Endothelial cell (in vitro differentiated cells): ENCODE measurements around the gene CRYBB3. TPM values are rescaled to one million over a fixed set of nuclear protein-coding genes. Genes with fewer than 3 reads are reported as not detected.

Experiments used
- DNase-seq: peaks from one replicate; pipeline ENCODE4 v3.0.0; 2021; ENCODE audit warnings: low spot score
- H3K27ac Mint-ChIP-seq: one replicate; pipeline ENCODE4 v1.8.0; 2021; ENCODE audit warnings: mixed read lengths, inconsistent platforms; ENCODE audit not compliant: unreplicated experiment
- H3K27me3 Mint-ChIP-seq: one replicate; pipeline ENCODE4 v1.8.0; 2021; ENCODE audit warnings: mild to moderate bottlenecking, moderate library complexity, mixed read lengths, inconsistent platforms; ENCODE audit not compliant: unreplicated experiment
- H3K36me3 Mint-ChIP-seq: one replicate; pipeline ENCODE4 v1.8.0; 2021; ENCODE audit warnings: mild to moderate bottlenecking, low read depth, mixed read lengths, inconsistent platforms; ENCODE audit not compliant: unreplicated experiment
- H3K4me1 Mint-ChIP-seq: one replicate; pipeline ENCODE4 v1.8.0; 2021; ENCODE audit warnings: mild to moderate bottlenecking, mixed read lengths, inconsistent platforms; ENCODE audit not compliant: unreplicated experiment
- H3K4me3 Mint-ChIP-seq: one replicate; pipeline ENCODE4 v1.8.0; 2021; ENCODE audit warnings: mild to moderate bottlenecking, mixed read lengths, inconsistent platforms; ENCODE audit not compliant: unreplicated experiment
- H3K9me3 Mint-ChIP-seq: one replicate; pipeline ENCODE4 v1.8.0; 2021; ENCODE audit warnings: mixed read lengths, inconsistent platforms; ENCODE audit not compliant: unreplicated experiment
- total RNA-seq: library from RNA; stranded (reverse); fragmentation: NEBNext Ultra II Directional; extraction: Animal tissue kit (Norgen Biotek cat#: 25700); gene quantifications from one replicate; pipeline ENCODE4 v1.2.1, GENCODE V29; 2021; ENCODE audit not compliant: unreplicated experiment
- TF ChIP-seq, protein P1 (sequence below): fragments of 200-600 bp; sonication (generic); IDR thresholded peaks from one replicate; pipeline ENCODE4 v1.5.0; 2021; ENCODE audit warnings: antibody characterized with exemption; ENCODE audit not compliant: unreplicated experiment

The CRYBB3 gene
- total RNA-seq, 1 donor from 2014 or later = 0.97 TPM

DNA sequence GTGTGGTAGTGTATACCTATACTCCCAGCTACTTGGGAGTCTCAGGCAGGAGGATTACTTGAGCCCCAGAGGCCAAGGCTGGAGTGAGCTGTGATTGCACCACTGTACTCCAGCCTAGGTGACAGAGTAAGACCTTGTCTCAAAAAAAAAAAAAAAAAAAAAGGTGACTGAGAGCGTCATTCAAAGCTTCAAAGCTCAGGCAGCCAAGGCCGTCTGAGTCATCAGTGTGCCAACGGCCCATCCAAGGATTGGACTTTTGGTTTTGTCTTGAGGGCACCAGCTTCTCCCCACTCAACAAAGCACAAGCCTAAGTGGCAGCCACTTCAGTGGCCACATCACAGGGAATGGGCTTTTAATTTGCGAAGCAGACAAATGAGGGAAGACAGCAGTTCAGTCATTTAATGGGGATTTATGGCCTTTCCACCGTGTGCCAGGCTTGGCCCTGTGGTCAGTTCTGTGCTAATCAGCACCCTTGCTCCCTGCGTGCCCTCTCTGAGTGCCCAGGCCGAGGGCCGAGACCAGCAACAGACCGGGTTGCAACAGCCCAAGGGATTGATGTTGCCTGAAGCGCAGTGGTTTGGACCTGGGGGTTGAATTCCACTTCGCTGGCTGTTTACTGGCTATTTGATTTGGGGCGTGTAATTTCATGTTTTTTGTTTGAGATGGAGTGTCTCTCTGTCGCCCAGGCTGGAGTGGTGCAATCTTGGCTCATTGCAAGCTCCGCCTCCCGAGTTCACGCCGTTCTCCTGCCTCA is 30.2 kb upstream of the CRYBB3 start:
- TF ChIP-seq, protein P1, sequence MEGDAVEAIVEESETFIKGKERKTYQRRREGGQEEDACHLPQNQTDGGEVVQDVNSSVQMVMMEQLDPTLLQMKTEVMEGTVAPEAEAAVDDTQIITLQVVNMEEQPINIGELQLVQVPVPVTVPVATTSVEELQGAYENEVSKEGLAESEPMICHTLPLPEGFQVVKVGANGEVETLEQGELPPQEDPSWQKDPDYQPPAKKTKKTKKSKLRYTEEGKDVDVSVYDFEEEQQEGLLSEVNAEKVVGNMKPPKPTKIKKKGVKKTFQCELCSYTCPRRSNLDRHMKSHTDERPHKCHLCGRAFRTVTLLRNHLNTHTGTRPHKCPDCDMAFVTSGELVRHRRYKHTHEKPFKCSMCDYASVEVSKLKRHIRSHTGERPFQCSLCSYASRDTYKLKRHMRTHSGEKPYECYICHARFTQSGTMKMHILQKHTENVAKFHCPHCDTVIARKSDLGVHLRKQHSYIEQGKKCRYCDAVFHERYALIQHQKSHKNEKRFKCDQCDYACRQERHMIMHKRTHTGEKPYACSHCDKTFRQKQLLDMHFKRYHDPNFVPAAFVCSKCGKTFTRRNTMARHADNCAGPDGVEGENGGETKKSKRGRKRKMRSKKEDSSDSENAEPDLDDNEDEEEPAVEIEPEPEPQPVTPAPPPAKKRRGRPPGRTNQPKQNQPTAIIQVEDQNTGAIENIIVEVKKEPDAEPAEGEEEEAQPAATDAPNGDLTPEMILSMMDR = no peak
- H3K27me3 Mint-ChIP-seq = peaks cover 2% of the 10 kb centered on the region
- peaks cover 3% of the 10 kb centered on the region for H3K4me1 Mint-ChIP-seq
- peaks cover 28% of the 10 kb centered on the region for H3K36me3 Mint-ChIP-seq
- H3K4me3 Mint-ChIP-seq = no peak overlapping the region
- H3K27ac Mint-ChIP-seq = no peak overlapping the region
- no peaks in the 10 kb centered on the region for H3K9me3 Mint-ChIP-seq
- no peak for DNase-seq

GRCh38 chr22:25170426-25170980 is 29.2 kb upstream of the CRYBB3 start:
- H3K4me1 Mint-ChIP-seq = peaks cover under 1% of the 10 kb centered on the region
- TF ChIP-seq, protein P1 = no peak

DNA sequence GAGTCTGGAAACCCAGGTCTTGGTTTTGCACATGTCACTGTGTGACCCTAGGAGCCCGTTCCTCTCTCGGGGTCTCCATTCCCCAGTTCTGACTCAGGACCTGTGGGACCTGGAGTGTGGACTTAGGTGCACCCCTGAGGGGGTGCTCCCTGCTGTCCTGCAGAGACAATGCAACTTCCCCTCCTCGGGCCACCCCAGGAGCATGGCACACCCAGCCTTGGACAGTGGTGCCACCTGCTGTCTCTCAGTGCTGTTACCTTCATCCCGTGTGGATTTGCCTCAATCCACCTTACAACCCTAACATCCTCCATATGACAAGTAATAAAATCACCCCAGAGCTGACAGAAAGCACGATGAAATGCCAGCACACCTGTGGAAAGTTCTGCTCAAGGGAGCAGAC is 27.5 kb upstream of the CRYBB3 start:
- Mint-ChIP-seq H3K4me3 (no peak overlapping the region), H3K36me3 (peaks cover 50% of the 10 kb centered on the region), H3K27me3 (peaks cover 2% of the 10 kb centered on the region), H3K9me3 (no peaks in the 10 kb centered on the region), H3K27ac (no peak overlapping the region), H3K4me1 (no peaks in the 10 kb centered on the region)
- TF ChIP-seq, protein P1 = no peak
- no peak for DNase-seq

More at GRCh38 chr22:25170426-25170980, 29.2 kb upstream of the CRYBB3 start:
- peaks cover 2% of the 10 kb centered on the region for H3K27me3 Mint-ChIP-seq
- peak overlapping the region; percentile 43 for H3K27ac Mint-ChIP-seq
- H3K36me3 Mint-ChIP-seq = peaks cover 38% of the 10 kb centered on the region
- peak overlapping the region; percentile 37 for H3K4me3 Mint-ChIP-seq
- DNase-seq = no peak
- H3K9me3 Mint-ChIP-seq = no peaks in the 10 kb centered on the region

GRCh38 chr22:25174156-25174887 is 25.3 kb upstream of the CRYBB3 start:
- TF ChIP-seq, protein P1 = no peak
- no peak overlapping the region for H3K27ac Mint-ChIP-seq
- DNase-seq = no peak
- no peaks in the 10 kb centered on the region for H3K9me3 Mint-ChIP-seq
- no peaks in the 10 kb centered on the region for H3K4me1 Mint-ChIP-seq
- H3K4me3 Mint-ChIP-seq = no peak overlapping the region
- peaks cover 56% of the 10 kb centered on the region for H3K36me3 Mint-ChIP-seq
- peaks cover 1% of the 10 kb centered on the region for H3K27me3 Mint-ChIP-seq
